Aorta (tissue), 5 donors: ENCODE results near the gene GPER1. TPM values are rescaled to one million over a fixed set of nuclear protein-coding genes. Genes with fewer than 3 reads are reported as not detected.

Experiments
- ATAC-seq: fragments of 200-7000 bp; cut with Tn5 transposase; one replicate; pipeline ENCODE4 v1.9.1; 2022; ENCODE audit warnings: moderate library complexity; ENCODE audit not compliant: low FRiP score
- DNase-seq, 2 donors: peaks; one replicate each; pipeline ENCODE4 v3.0.0-alpha.2; 2020
- H3K27ac ChIP-seq, 2 donors: one replicate each; pipeline ENCODE4 v1.5.1; 2013; ENCODE audit warnings: low read length in 2 of 2, mild to moderate bottlenecking in 2 of 2, moderate library complexity in 2 of 2, control low read depth in 1 of 2, inconsistent platforms in 1 of 2, low read depth in 1 of 2
- H3K27me3 ChIP-seq, 2 donors: one replicate each; pipeline ENCODE4 v1.6.1; 2013; ENCODE audit warnings: control low read depth in 1 of 2, low read length in 1 of 2, mild to moderate bottlenecking in 1 of 2, moderate library complexity in 1 of 2; ENCODE audit not compliant: insufficient read depth in 2 of 2, control insufficient read depth in 1 of 2
- H3K36me3 ChIP-seq, 2 donors: one replicate each; pipeline ENCODE4 v1.6.1; 2013; ENCODE audit warnings: control low read depth in 1 of 2, low read length in 1 of 2, mild to moderate bottlenecking in 1 of 2; ENCODE audit not compliant: insufficient read depth in 2 of 2, control insufficient read depth in 1 of 2
- H3K4me1 ChIP-seq, 2 donors: one replicate each; pipeline ENCODE4 v1.6.1; 2013; ENCODE audit warnings: low read length in 2 of 2, control low read depth in 1 of 2, mild to moderate bottlenecking in 1 of 2, moderate library complexity in 1 of 2; ENCODE audit not compliant: insufficient read depth in 2 of 2, control insufficient read depth in 1 of 2
- H3K4me3 ChIP-seq, 2 donors: one replicate each; pipeline ENCODE4 v1.5.1; 2013; ENCODE audit warnings: low read length in 2 of 2, control low read depth in 1 of 2, mild to moderate bottlenecking in 1 of 2
- H3K9me3 ChIP-seq: one replicate; pipeline ENCODE4 v1.6.1; 2013; ENCODE audit warnings: mild to moderate bottlenecking, low read length; ENCODE audit not compliant: control insufficient read depth
- WGBS, 2 donors: extraction: QIAGEN DNeasy Blood & Tissue Kit; methylation state at CpG; one replicate each; pipeline ENCODE4 v1.1.7; 2013; 5-methylcytosine and 5-hydroxymethylcytosine counted together
- intact Hi-C, 2 donors: fragments of 100-400 bp; cut with DNase I; formaldehyde crosslinking; loops; one replicate each; pipeline versions ENCODE4 v1.14.2 to v1.15.0; 2022
- polyA plus RNA-seq, 2 donors: library from polyadenylated mRNA; stranded (reverse); fragments of 200-250 nt; gene quantifications; one replicate each; pipeline ENCODE4 v1.2.3, GENCODE V29; 2013
- total RNA-seq, 2 donors: library from RNA; stranded (reverse); fragmentation: NEBNext Ultra II Directional; extraction: Animal tissue kit (Norgen Biotek cat#: 25700); gene quantifications; one replicate each; pipeline ENCODE4 v1.2.1, GENCODE V29; 2021
- donor health status: healthy with polysubstance abuse.
- donor health status: Bipolar disorder and iron deficiency.
- donor health status: DM: no; HTN: no; CAD: no.
- donor health status: DM: no; HTN: no; CAD: no.
- donor health status: DM: yes; HTN: yes; CAD: no.

The GPER1 gene
- total and polyA plus RNA-seq, 4 donors: 2.8 to 11.2 (median 4.8) TPM

- intact Hi-C loops: no loop called here
- DNase-seq: peak; percentile 59 to 71
- Histone ChIP-seq H3K4me3 (no peak overlapping the region), H3K4me1 (no peaks in the 10 kb centered on the region), H3K27ac (peak overlapping the region in 1 of 2 donors; percentile 6), H3K27me3 (no peaks in the 10 kb centered on the region), H3K36me3 (no peaks in the 10 kb centered on the region), H3K9me3 (no peaks in the 10 kb centered on the region)
- WGBS, 2 donors: 60 to 66% methylated on average over 23 of the region's 23 CpGs
- ATAC-seq: no peak
Measured at GRCh38 chr7:1124816-1125602, 37.1 kb downstream of the GPER1 start.

- ATAC-seq (no peak), DNase-seq (peak; percentile 39 to 73)
- Histone ChIP-seq H3K9me3 (no peaks in the 10 kb centered on the region), H3K4me3 (no peak overlapping the region), H3K27me3 (no peaks in the 10 kb centered on the region), H3K27ac (no peak overlapping the region), H3K36me3 (no peaks in the 10 kb centered on the region), H3K4me1 (no peaks in the 10 kb centered on the region)
- 96 to 98% methylated on average over 16 of the region's 16 CpGs for WGBS, 2 donors
- intact Hi-C loops: no loop called here
Measured at GRCh38 chr7:1125603-1125969, 37.7 kb downstream of the GPER1 start.

GRCh38 chr7:1127001-1127400, 39.1 kb downstream of the GPER1 start:
- no peak overlapping the region for H3K4me3 ChIP-seq
- 94 to 95% methylated on average over 7 of the region's 7 CpGs for WGBS, 2 donors
- intact Hi-C loops: no loop called here
- ATAC-seq (no peak), DNase-seq (peak; percentile 37 to 40)
- no peaks in the 10 kb centered on the region for H3K36me3 ChIP-seq
- H3K9me3 ChIP-seq: no peaks in the 10 kb centered on the region
- H3K27ac ChIP-seq: no peak overlapping the region
- no peaks in the 10 kb centered on the region for H3K27me3 ChIP-seq
- H3K4me1 ChIP-seq: no peaks in the 10 kb centered on the region

- no peaks in the 10 kb centered on the region for H3K9me3 ChIP-seq
- ATAC-seq (no peak), DNase-seq (peak; percentile 20 to 56)
- H3K4me3 ChIP-seq: no peak overlapping the region
- intact Hi-C loops: no loop called here
- H3K27ac ChIP-seq: no peak overlapping the region
- H3K36me3 ChIP-seq: no peaks in the 10 kb centered on the region
- WGBS, 2 donors: 96 to 97% methylated on average over 13 of the region's 13 CpGs
- H3K4me1 ChIP-seq: no peaks in the 10 kb centered on the region
- no peaks in the 10 kb centered on the region for H3K27me3 ChIP-seq
Measured at GRCh38 chr7:1129431-1129830, 41.5 kb downstream of the GPER1 start.

GRCh38 chr7:1130021-1130990, 42.4 kb downstream of the GPER1 start:
- Histone ChIP-seq H3K4me1 (no peaks in the 10 kb centered on the region), H3K27ac (no peak overlapping the region), H3K36me3 (no peaks in the 10 kb centered on the region), H3K27me3 (no peaks in the 10 kb centered on the region), H3K9me3 (no peaks in the 10 kb centered on the region), H3K4me3 (no peak overlapping the region)
- 93 to 94% methylated on average over 23 to 26 of the region's 26 CpGs for WGBS, 2 donors
- peak; percentile 29 to 68 for DNase-seq
- intact Hi-C loops: no loop called here
- no peak for ATAC-seq

GRCh38 chr7:1131471-1132265, 43.8 kb downstream of the GPER1 start:
- no peaks in the 10 kb centered on the region for H3K4me1 ChIP-seq
- no peaks in the 10 kb centered on the region for H3K27me3 ChIP-seq
- no peak overlapping the region for H3K27ac ChIP-seq
- no peaks in the 10 kb centered on the region for H3K36me3 ChIP-seq
- ATAC-seq: no peak
- intact Hi-C loops: no loop called here
- no peak for DNase-seq
- no peaks in the 10 kb centered on the region for H3K9me3 ChIP-seq
- WGBS, 2 donors: 83 to 84% methylated on average over 2 of the region's 2 CpGs
- H3K4me3 ChIP-seq: no peak overlapping the region

- Histone ChIP-seq H3K4me1 (no peaks in the 10 kb centered on the region), H3K27ac (no peak overlapping the region), H3K36me3 (no peaks in the 10 kb centered on the region), H3K9me3 (no peaks in the 10 kb centered on the region), H3K4me3 (no peak overlapping the region), H3K27me3 (no peaks in the 10 kb centered on the region)
- ATAC-seq: no peak
- intact Hi-C loops: loop anchor here (5.0 kb wide), 1 partner anchor 48 kb away; the partner anchor contains the start of gene GPER1 (in 2 of the 2)
- 80 to 84% methylated on average over 7 of the region's 7 CpGs for WGBS, 2 donors
- peak; percentile 3 to 11 for DNase-seq
Measured at GRCh38 chr7:1134951-1135350, 47.0 kb downstream of the GPER1 start.

- Histone ChIP-seq H3K4me1 (no peaks in the 10 kb centered on the region), H3K27me3 (no peaks in the 10 kb centered on the region), H3K9me3 (no peaks in the 10 kb centered on the region), H3K4me3 (no peak overlapping the region), H3K27ac (no peak overlapping the region), H3K36me3 (no peaks in the 10 kb centered on the region)
- DNase-seq (peak; percentile 17 to 37), ATAC-seq (no peak)
- intact Hi-C loops: loop anchor here (5.0 kb wide), 1 partner anchor 50 kb away; the partner anchor contains the start of gene GPER1 (in 2 of the 2)
- 22% methylated on average over 9 of the region's 9 CpGs for WGBS, 2 donors
Measured at GRCh38 chr7:1136841-1137516, 49.1 kb downstream of the GPER1 start.
